Brain microvascular endothelial cell (primary cell): Measurements from ENCODE around the gene EAF2.

Experiments
- DNase-seq: peaks from one replicate; pipeline ENCODE4 v3.0.0-alpha.2; 2020
- H3K27ac ChIP-seq: fragments of 250-450 bp; sonication (Bioruptor Pico); 2 replicates; pipeline ENCODE4 v1.5.1; 2020; ENCODE audit warnings: mild to moderate bottlenecking, moderate library complexity
- H3K27me3 ChIP-seq: fragments of 250-450 bp; sonication (Bioruptor Pico); replicated peaks from 2 replicates; pipeline ENCODE4 v1.5.1; 2020; ENCODE audit warnings: mild to moderate bottlenecking
- H3K36me3 ChIP-seq: fragments of 250-450 bp; sonication (Bioruptor Pico); replicated peaks from 2 replicates; pipeline ENCODE4 v1.5.1; 2020; ENCODE audit warnings: mild to moderate bottlenecking
- H3K4me3 ChIP-seq: 2 replicates; pipeline ENCODE4 v1.5.1; 2011; ENCODE audit warnings: low read depth, mild to moderate bottlenecking, control low read depth, low read length, moderate library complexity
- in situ Hi-C: cut with HindIII; loops from 2 replicates; pipeline ENCODE4 v1.10.0; 2017; ENCODE audit warnings: low sequenced_read_pairs, low pct_ligation_motif_present
- TF ChIP-seq, protein P1 (sequence below): IDR thresholded peaks from 2 replicates; pipeline ENCODE4 v1.5.1; 2011; ENCODE audit warnings: low read depth, mild to moderate bottlenecking, moderate library complexity, low read length, control low read depth, inconsistent platforms; ENCODE audit errors: missing control alignments

The EAF2 gene

DNA sequence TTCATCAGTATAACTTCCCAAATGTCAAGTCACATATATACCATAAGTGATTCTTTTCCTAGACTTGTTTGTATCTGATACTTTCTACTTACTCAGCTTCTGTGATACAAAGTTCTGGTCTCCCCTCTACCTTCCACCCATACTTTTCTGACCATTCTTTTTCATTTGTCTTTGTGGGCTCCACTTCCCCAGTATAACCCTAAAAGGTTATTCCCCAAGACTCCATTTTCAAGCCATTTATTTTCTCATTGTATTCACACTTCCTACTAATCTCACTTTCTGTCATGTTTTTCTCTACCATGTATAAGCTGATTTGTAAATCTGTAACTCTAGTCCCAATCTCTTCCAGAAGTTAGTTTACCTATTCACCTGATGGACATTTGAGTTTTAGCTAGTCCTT is 34.1 kb upstream of the EAF2 start:
- in situ Hi-C loops = no loop called here
- DNase-seq = no peak
- no peaks in the 10 kb centered on the region for H3K27me3 ChIP-seq
- H3K4me3 ChIP-seq = no peak overlapping the region
- H3K36me3 ChIP-seq = no peaks in the 10 kb centered on the region
- H3K27ac ChIP-seq = no peak overlapping the region
- TF ChIP-seq, protein P1, sequence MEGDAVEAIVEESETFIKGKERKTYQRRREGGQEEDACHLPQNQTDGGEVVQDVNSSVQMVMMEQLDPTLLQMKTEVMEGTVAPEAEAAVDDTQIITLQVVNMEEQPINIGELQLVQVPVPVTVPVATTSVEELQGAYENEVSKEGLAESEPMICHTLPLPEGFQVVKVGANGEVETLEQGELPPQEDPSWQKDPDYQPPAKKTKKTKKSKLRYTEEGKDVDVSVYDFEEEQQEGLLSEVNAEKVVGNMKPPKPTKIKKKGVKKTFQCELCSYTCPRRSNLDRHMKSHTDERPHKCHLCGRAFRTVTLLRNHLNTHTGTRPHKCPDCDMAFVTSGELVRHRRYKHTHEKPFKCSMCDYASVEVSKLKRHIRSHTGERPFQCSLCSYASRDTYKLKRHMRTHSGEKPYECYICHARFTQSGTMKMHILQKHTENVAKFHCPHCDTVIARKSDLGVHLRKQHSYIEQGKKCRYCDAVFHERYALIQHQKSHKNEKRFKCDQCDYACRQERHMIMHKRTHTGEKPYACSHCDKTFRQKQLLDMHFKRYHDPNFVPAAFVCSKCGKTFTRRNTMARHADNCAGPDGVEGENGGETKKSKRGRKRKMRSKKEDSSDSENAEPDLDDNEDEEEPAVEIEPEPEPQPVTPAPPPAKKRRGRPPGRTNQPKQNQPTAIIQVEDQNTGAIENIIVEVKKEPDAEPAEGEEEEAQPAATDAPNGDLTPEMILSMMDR = no peak

DNA sequence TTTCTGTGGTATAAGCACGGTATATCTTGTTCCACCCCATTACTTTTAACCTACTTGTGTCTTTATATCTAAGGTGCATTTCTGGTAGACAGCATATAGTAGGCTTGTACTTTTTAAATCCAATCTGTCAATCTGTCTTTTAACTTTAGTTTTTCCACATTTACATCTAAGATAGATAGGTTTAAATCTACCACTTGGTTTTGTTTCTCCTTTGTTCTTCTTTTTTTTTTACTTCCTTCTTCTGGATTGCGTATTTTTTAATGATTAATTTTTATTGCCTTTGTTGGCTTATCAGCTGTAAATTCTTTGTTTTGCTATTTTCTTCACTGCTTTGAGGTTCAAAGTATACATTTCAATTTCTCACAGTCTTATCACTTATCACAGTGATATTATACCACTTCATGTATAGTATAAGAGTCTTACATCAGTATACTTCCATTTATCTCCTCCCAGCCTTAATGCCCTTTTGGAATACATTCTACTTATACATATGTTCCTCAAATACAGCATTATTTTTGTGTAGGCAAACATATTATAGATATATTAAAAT is 31.2 kb upstream of the EAF2 start:
- TF ChIP-seq, protein P1 = no peak
- Histone ChIP-seq H3K27ac (no peak overlapping the region), H3K27me3 (no peaks in the 10 kb centered on the region), H3K4me3 (no peak overlapping the region), H3K36me3 (no peaks in the 10 kb centered on the region)
- in situ Hi-C loops = no loop called here
- DNase-seq = no peak

DNA sequence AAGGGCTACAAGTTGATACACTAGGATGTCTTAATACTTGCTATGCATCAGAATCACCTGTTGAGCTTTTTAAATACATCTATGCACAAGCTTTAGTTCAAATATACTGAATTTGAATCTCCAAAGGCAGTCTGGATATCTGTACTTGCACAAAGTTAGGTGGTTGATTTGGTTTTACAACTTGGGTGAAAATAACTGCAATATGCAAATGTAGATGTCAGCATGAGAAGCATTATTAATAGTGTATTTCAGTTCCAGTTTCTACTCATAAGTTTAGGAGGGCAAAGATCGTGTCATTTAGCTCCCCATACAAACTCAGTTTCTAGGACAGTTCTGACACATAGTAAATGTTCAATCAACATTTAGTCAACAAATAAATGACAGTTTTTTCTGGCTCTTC is 25.8 kb upstream of the EAF2 start:
- Histone ChIP-seq H3K27ac (no peak overlapping the region), H3K27me3 (no peaks in the 10 kb centered on the region), H3K4me3 (no peak overlapping the region), H3K36me3 (peaks cover 2% of the 10 kb centered on the region)
- DNase-seq = no peak
- in situ Hi-C loops = no loop called here
- TF ChIP-seq, protein P1 = no peak

DNA sequence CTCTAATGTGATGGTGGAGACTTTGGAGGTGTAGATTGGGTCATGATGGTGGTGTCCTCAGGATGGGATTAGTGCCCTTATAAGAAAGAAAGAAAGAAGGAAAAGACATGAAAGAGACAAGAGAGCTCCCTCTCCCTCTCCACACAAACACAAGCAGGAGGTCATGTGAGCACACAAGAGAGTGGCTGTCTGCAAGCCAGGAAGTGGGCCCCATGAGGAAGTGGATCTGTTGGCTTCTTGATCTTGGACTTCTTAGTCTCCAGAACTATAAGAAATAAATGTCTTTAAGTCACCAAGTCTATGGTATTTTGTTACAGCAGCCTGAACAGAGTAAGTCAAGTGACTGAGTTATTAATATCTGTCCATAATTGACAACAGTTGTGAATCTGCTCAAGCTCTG is 17.3 kb upstream of the EAF2 start:
- in situ Hi-C loops = no loop called here
- TF ChIP-seq, protein P1 = no peak
- no peak for DNase-seq
- Histone ChIP-seq H3K27me3 (no peaks in the 10 kb centered on the region), H3K4me3 (no peak overlapping the region), H3K36me3 (no peaks in the 10 kb centered on the region), H3K27ac (no peak overlapping the region)

DNA sequence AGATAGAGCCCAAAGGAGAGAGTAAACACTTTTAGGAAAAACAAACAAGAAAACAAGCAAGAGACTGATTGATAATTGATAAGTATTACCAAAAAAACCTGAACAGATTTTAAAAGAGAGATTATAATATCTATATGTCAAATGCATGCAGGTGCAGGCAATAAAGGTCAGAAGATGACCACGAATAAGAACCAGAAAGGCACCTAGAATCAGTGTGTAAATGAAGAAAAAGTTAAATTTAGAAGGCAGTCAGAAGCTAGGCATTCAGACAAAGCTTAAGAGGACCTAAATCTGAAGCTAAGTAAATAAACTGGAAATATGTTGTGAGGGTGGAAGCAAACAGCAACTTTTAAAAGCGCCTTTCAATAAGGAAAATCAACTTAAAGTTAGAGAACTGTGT is 16.4 kb upstream of the EAF2 start:
- H3K36me3 ChIP-seq = no peaks in the 10 kb centered on the region
- DNase-seq = no peak
- H3K27me3 ChIP-seq = no peaks in the 10 kb centered on the region
- no peak overlapping the region for H3K27ac ChIP-seq
- H3K4me3 ChIP-seq = no peak overlapping the region
- in situ Hi-C loops = no loop called here
- TF ChIP-seq, protein P1 = no peak

DNA sequence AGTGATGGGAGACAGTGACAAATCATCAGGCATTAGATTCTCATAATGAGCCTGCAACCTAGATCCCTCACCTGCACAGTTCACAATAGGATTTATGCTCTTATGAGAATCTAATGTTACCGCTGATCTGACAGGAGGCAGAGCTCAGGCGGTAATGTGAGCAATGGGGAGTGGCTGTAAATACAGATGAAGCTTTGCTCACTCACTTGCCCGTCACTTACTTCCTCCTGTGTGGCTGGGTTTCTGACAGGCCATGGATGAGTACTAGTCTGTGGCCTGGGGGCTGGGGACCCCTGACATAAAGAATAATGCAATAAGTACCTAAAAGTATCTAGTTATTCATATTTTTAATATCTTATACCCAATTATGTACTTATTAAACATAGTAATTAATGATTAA is 15.8 kb upstream of the EAF2 start:
- H3K4me3 ChIP-seq = no peak overlapping the region
- DNase-seq = no peak
- H3K27ac ChIP-seq = no peak overlapping the region
- in situ Hi-C loops = no loop called here
- TF ChIP-seq, protein P1 = no peak
- no peaks in the 10 kb centered on the region for H3K36me3 ChIP-seq
- no peaks in the 10 kb centered on the region for H3K27me3 ChIP-seq
